Caco-2 (cell line): ENCODE measurements around the gene GNAO1. TPM values are rescaled to one million over a fixed set of nuclear protein-coding genes. Genes with fewer than 3 reads are reported as not detected.

Source experiments
- BruUV-seq: library from RNA; stranded (reverse); fragments of 400-500 nt; replicated peaks from 2 replicates; lab custom pipeline; 2021; lab: Mats Ljungman, UMichigan
- CTCF ChIA-PET: fragments of 300-600 bp; sonication (Branson Sonifier 250); formaldehyde crosslinking; loops from one replicate; lab custom pipeline; 2022; ENCODE audit warnings: antibody characterized with exemption; lab: Charles Lee
- POLR2A ChIA-PET: fragments of 300-600 bp; sonication (Branson Sonifier 250); formaldehyde crosslinking; loops from one replicate; lab custom pipeline; 2022; ENCODE audit warnings: antibody characterized with exemption; lab: Charles Lee
- DNase-seq, 2 experiments: peaks; one replicate each; pipeline versions ENCODE4 v3.0.0 to v3.0.0-alpha.2; 2020 to 2022
- H3K27me3 ChIP-seq: replicated peaks from 2 replicates; pipeline ENCODE4 v1.6.0; 2011; ENCODE audit warnings: low read length; ENCODE audit not compliant: control insufficient read depth, insufficient read depth
- H3K36me3 ChIP-seq: 2 replicates; pipeline ENCODE4 v1.5.1; 2011; ENCODE audit warnings: low read length; ENCODE audit not compliant: control insufficient read depth, insufficient read depth
- H3K4me1 ChIP-seq: fragments of 250-450 bp; sonication (Bioruptor Pico); 2 replicates; pipeline ENCODE4 v1.5.1; 2020; ENCODE audit warnings: mild to moderate bottlenecking
- H3K4me3 ChIP-seq: 2 replicates; pipeline ENCODE4 v1.5.1; 2011; ENCODE audit warnings: low read depth, mild to moderate bottlenecking, control low read depth, low read length
- H3K9me3 ChIP-seq: fragments of 250-450 bp; sonication (Bioruptor Pico); 2 replicates; pipeline ENCODE4 v1.5.1; 2020; ENCODE audit warnings: mild to moderate bottlenecking, moderate library complexity
- H3K27ac Mint-ChIP-seq: one replicate; pipeline ENCODE4 v1.8.0; 2022; ENCODE audit warnings: mixed read lengths; ENCODE audit not compliant: unreplicated experiment
- H3K27me3 Mint-ChIP-seq: one replicate; pipeline ENCODE4 v1.8.0; 2022; ENCODE audit warnings: mixed read lengths; ENCODE audit not compliant: insufficient read depth, unreplicated experiment
- H3K36me3 Mint-ChIP-seq: one replicate; pipeline ENCODE4 v1.8.0; 2022; ENCODE audit warnings: mild to moderate bottlenecking, mixed read lengths; ENCODE audit not compliant: insufficient read depth, unreplicated experiment
- H3K4me1 Mint-ChIP-seq: one replicate; pipeline ENCODE4 v1.8.0; 2022; ENCODE audit warnings: low read depth, mixed read lengths; ENCODE audit not compliant: unreplicated experiment
- H3K4me3 Mint-ChIP-seq: one replicate; pipeline ENCODE4 v1.8.0; 2022; ENCODE audit warnings: mild to moderate bottlenecking, moderate library complexity, mixed read lengths; ENCODE audit not compliant: unreplicated experiment
- H3K9me3 Mint-ChIP-seq: one replicate; pipeline ENCODE4 v1.8.0; 2022; ENCODE audit warnings: mixed read lengths; ENCODE audit not compliant: unreplicated experiment
- intact Hi-C: fragments of 100-400 bp; cut with micrococcal nuclease; formaldehyde crosslinking; loops from one replicate; pipeline ENCODE4 v1.10.0; 2022; ENCODE audit not compliant: unreplicated experiment
- total RNA-seq: library from RNA; stranded (reverse); gene quantifications from 2 replicates; pipeline ENCODE4 v1.2.3, GENCODE V29; 2022
- TF ChIP-seq, protein P1 (sequence below), 2 experiments: fragments of 200-600 bp in 1 of 2; IDR thresholded peaks; 1 replicate in 1 of 2; 2 replicates in 1 of 2; pipeline versions ENCODE4 v1.5.1 to v1.8.0; 2011 to 2022; ENCODE audit warnings: antibody characterized with exemption in 1 of 2, control low read depth in 1 of 2, inconsistent platforms in 1 of 2, low read depth in 1 of 2, low read length in 1 of 2, mild to moderate bottlenecking in 1 of 2, moderate library complexity in 1 of 2; ENCODE audit not compliant: insufficient read depth in 1 of 2, severe bottlenecking in 1 of 2, unreplicated experiment in 1 of 2

GNAO1 gene
- total RNA-seq, 1 experiment from 2014 or later, result 3.2 TPM

DNA sequence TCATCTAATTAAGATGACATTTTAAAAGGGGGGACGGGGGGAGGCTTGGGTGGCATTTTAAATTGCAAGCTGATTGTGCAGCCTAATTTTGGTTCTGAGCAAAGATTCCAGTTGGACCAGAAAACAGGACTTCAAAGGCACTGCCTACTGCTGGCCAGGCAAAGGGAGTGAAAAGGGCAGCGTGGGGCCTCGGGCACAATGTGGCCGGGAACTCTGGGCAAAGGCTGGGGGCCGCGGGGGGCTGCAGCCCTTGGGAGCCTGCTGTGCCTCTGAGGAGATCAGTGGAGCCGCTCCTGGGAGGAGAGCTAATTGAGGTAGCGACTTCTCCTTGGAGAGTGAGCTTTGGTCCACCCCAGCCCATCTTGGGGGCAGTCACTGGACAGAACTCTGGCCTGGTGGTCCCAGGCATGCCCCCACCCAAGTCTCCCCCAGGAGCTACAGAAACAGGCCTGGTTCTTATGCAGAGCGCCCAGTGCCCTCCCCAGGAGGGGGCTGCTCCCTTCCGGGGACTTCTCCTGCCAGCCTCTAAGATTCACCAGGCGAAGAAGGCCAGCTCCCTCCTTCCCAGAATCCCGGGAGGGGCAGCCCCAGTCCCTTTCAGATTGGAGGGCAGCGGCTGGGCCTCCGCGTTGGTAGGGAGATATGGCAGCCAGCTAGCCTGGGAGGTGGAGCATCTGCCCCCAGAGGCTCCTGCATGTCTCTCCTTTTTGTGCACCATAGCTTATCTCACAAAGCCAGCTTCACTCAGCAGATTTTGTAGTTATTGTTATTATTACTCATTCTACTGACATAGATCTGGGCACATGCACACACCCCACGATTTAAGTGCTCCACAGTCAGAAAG is 115.6 kb downstream of the GNAO1 start:
- Histone ChIP-seq H3K4me3 (no peak overlapping the region), H3K27me3 (no peaks in the 10 kb centered on the region), H3K9me3 (no peaks in the 10 kb centered on the region), H3K4me1 (peaks cover 21% of the 10 kb centered on the region), H3K36me3 (no peaks in the 10 kb centered on the region)
- no peaks in the 10 kb centered on the region for H3K9me3 Mint-ChIP-seq
- H3K27me3 Mint-ChIP-seq, result no peaks in the 10 kb centered on the region
- H3K27ac Mint-ChIP-seq, result no peak overlapping the region
- H3K4me1 Mint-ChIP-seq, result peaks cover 7% of the 10 kb centered on the region
- no peaks in the 10 kb centered on the region for H3K36me3 Mint-ChIP-seq
- TF ChIP-seq, protein P1, sequence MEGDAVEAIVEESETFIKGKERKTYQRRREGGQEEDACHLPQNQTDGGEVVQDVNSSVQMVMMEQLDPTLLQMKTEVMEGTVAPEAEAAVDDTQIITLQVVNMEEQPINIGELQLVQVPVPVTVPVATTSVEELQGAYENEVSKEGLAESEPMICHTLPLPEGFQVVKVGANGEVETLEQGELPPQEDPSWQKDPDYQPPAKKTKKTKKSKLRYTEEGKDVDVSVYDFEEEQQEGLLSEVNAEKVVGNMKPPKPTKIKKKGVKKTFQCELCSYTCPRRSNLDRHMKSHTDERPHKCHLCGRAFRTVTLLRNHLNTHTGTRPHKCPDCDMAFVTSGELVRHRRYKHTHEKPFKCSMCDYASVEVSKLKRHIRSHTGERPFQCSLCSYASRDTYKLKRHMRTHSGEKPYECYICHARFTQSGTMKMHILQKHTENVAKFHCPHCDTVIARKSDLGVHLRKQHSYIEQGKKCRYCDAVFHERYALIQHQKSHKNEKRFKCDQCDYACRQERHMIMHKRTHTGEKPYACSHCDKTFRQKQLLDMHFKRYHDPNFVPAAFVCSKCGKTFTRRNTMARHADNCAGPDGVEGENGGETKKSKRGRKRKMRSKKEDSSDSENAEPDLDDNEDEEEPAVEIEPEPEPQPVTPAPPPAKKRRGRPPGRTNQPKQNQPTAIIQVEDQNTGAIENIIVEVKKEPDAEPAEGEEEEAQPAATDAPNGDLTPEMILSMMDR (IDR thresholded peaks at IDR 0.05; ENCODE audit: insufficient read depth in 1 of 2, low read depth in 1 of 2, low read length in 1 of 2, severe bottlenecking in 1 of 2, unreplicated experiment in 1 of 2), result no peak
- ChIA-PET CTCF (interaction anchor here (0.6 to 1.0 kb wide), 2 partner anchors 11 to 44 kb away, joined by 3 to 6 read pairs; no protein-coding TSS in a partner anchor), POLR2A (no interaction called here)
- DNase-seq, result no peak
- intact Hi-C loops, result no loop called here
- no peak overlapping the region for H3K4me3 Mint-ChIP-seq
- no TSS peak for BruUV-seq

DNA sequence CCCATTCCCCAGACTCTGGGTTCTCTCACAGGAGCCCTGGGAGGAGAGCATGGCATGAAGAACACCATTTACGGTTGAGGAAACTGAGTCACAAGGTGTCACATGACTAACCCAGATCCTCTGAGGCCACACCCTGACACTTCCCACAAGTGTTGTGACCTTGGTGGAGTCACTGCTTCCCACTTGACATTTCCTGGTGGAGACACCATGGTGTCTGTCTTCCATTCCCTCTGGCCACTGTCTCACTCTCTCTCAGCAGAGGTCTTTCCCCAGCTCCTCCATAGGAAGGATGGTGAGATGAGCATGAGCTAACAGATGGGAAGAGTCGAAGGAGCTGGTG is 116.2 kb downstream of the GNAO1 start:
- Mint-ChIP-seq H3K27ac (no peak overlapping the region), H3K27me3 (no peaks in the 10 kb centered on the region), H3K9me3 (no peaks in the 10 kb centered on the region), H3K36me3 (no peaks in the 10 kb centered on the region), H3K4me3 (no peak overlapping the region), H3K4me1 (peaks cover 7% of the 10 kb centered on the region)
- TF ChIP-seq, protein P1 (IDR thresholded peaks at IDR 0.05; ENCODE audit: insufficient read depth in 1 of 2, low read depth in 1 of 2, low read length in 1 of 2, severe bottlenecking in 1 of 2, unreplicated experiment in 1 of 2), result no peak
- Histone ChIP-seq H3K9me3 (no peaks in the 10 kb centered on the region), H3K4me1 (peaks cover 21% of the 10 kb centered on the region), H3K27me3 (no peaks in the 10 kb centered on the region), H3K36me3 (no peaks in the 10 kb centered on the region), H3K4me3 (no peak overlapping the region)
- BruUV-seq, result no TSS peak
- ChIA-PET CTCF (interaction anchor here (1.0 kb wide), 1 partner anchor 11 kb away, joined by 6 read pairs; no protein-coding TSS in a partner anchor), POLR2A (no interaction called here)
- DNase-seq, result no peak
- intact Hi-C loops, result no loop called here

DNA sequence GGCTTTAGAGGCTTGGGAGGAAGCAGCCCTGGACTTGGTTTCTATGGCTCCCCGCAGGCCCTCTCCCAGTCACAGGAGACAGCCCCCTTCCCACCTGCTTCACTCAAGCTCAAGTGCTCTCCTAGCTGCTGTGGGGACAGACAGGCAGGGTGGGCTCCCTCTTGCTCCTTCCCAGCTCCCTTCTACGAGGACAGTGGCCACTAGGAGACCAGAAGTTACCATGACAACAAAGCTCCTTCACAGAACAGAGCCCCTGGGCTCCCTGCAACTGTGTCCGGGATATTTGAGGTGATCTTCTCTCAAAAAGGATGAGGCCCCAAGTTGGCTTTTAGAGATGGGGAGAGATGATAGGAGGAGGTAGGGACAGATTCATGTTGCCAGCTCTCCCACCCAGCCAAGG is 117.7 kb downstream of the GNAO1 start:
- TF ChIP-seq, protein P1 (IDR thresholded peaks at IDR 0.05; ENCODE audit: insufficient read depth in 1 of 2, low read depth in 1 of 2, low read length in 1 of 2, severe bottlenecking in 1 of 2, unreplicated experiment in 1 of 2), result no peak
- Mint-ChIP-seq H3K4me1 (peaks cover 7% of the 10 kb centered on the region), H3K27ac (peak overlapping the region; percentile 48), H3K36me3 (no peaks in the 10 kb centered on the region), H3K27me3 (no peaks in the 10 kb centered on the region), H3K9me3 (no peaks in the 10 kb centered on the region), H3K4me3 (no peak overlapping the region)
- CTCF ChIA-PET, result interaction anchor here (1.0 kb wide), 1 partner anchor 393 kb away, joined by 3 read pairs; no protein-coding TSS in a partner anchor
- no peaks in the 10 kb centered on the region for H3K27me3 ChIP-seq
- H3K9me3 ChIP-seq, result no peaks in the 10 kb centered on the region
- H3K4me1 ChIP-seq, result peaks cover 21% of the 10 kb centered on the region
- DNase-seq, result no peak
- H3K36me3 ChIP-seq, result no peaks in the 10 kb centered on the region
- H3K4me3 ChIP-seq, result no peak overlapping the region
- no TSS peak for BruUV-seq
- intact Hi-C loops, result no loop called here
- POLR2A ChIA-PET, result no interaction called here
